ENCODE measurements around the gene PLEKHB2. TPM values are rescaled to one million over a fixed set of nuclear protein-coding genes. Genes with fewer than 3 reads are reported as not detected.

The PLEKHB2 gene
- total and polyA plus RNA-seq, 2 of the 8 experiments (the other 6 are each of a cell fraction or from before 2014, with no cell fraction given) = 42.4 to 54.8 TPM

GRCh38 chr2:131122496-131122895, 17.4 kb downstream of the PLEKHB2 start:
- DNase-seq (ENCODE audit: low read depth in 1 of 2, low spot score in 2 of 2) = no peak
- no peak overlapping the region for H2BK120ac ChIP-seq (replicated peaks; ENCODE audit: low read depth, low read length)
- no peak overlapping the region for H2BK20ac ChIP-seq (ENCODE audit: low read length)
- H2AFZ ChIP-seq (ENCODE audit: low read length) = no peak overlapping the region
- H3K14ac ChIP-seq (ENCODE audit: insufficient read length) = no peak overlapping the region
- no peak overlapping the region for H3K18ac ChIP-seq (ENCODE audit: extremely low read depth, low read length)
- H3K4me2 ChIP-seq (ENCODE audit: insufficient read depth in 1 of 2, low read depth in 2 of 2, low read length in 2 of 2) = no peak overlapping the region
- POLR2A ChIA-PET (ENCODE audit: partially characterized antibody) = interaction anchor here (0.9 to 1.7 kb wide), 2 partner anchors 29 to 76 kb away, joined by 3 read pairs; no protein-coding TSS in a partner anchor
- H4K5ac ChIP-seq (ENCODE audit: insufficient read length, low read depth, low read length) = no peak overlapping the region
- H4K8ac ChIP-seq (ENCODE audit: extremely low read depth, insufficient read depth, low read length) = no peak overlapping the region
- no peak overlapping the region for H2BK12ac ChIP-seq (ENCODE audit: low read depth, low read length)
- no peaks in the 10 kb centered on the region for H3K27me3 ChIP-seq (replicated peaks in 1 of 4; ENCODE audit: control insufficient read depth in 3 of 4, extremely low read depth in 1 of 4, insufficient read depth in 3 of 4, low read length in 3 of 4)
- H3K56ac ChIP-seq (replicated peaks; ENCODE audit: insufficient read length, low read depth, low read length) = no peak overlapping the region
- CTCF ChIA-PET (ENCODE audit: partially characterized antibody) = no interaction called here
- H3K9me3 ChIP-seq (ENCODE audit: insufficient read depth in 2 of 2, low read depth in 1 of 2, low read length in 1 of 2) = no peaks in the 10 kb centered on the region
- H4K20me1 ChIP-seq (replicated peaks in 1 of 2; ENCODE audit: control insufficient read depth in 1 of 2, insufficient read depth in 2 of 2, low read length in 2 of 2) = peaks cover 12 to 21% of the 10 kb centered on the region in 2 experiments
- H2BK5ac ChIP-seq (ENCODE audit: low read depth, low read length) = no peak overlapping the region
- FAIRE-seq = no peak
- H3K79me1 ChIP-seq (ENCODE audit: low read depth, low read length) = peaks cover 18% of the 10 kb centered on the region
- no peak overlapping the region for H4K91ac ChIP-seq (replicated peaks; ENCODE audit: insufficient read length, low read length)
- no peak for TF ChIP-seq CREB1 (IDR thresholded peaks at IDR 0.05)
- TF ChIP-seq HDAC6 (IDR thresholded peaks at IDR 0.05; ENCODE audit: low read depth, low read length) = no peak
- no peak for TF ChIP-seq SUZ12 (IDR thresholded peaks at IDR 0.05; ENCODE audit: low read length)
- no peak for TF ChIP-seq CBX8 (IDR thresholded peaks at IDR 0.05; ENCODE audit: borderline replicate concordance, low read depth, low read length)
- no peak overlapping the region for H2BK15ac ChIP-seq (ENCODE audit: low read length)
- H2AK5ac ChIP-seq (ENCODE audit: low read depth, low read length) = no peak overlapping the region
- H3K4me3 ChIP-seq (ENCODE audit: extremely low read depth in 1 of 4, insufficient read depth in 2 of 4, low read depth in 3 of 4, low read length in 4 of 4) = no peak overlapping the region
- 93% methylated on average over 4 of the region's 4 CpGs; no CpG with 5 or more reads in 1 of the 2 experiments for WGBS, 2 experiments (ENCODE audit: extremely low coverage in 1 of 2, insufficient coverage in 1 of 2, insufficient read length in 1 of 2, insufficient replicate concordance in 2 of 2, low coverage in 1 of 2, low lambda C conversion rate in 2 of 2, missing lambda C conversion rate in 1 of 2)
- H3K23me2 ChIP-seq (ENCODE audit: low read depth, low read length) = no peaks in the 10 kb centered on the region
- peaks cover 6 to 33% (median 11%) of the 10 kb centered on the region in 4 experiments; a peak in 6 of 8 replicates for H3K36me3 ChIP-seq (ENCODE audit: control insufficient read depth in 2 of 4, insufficient read depth in 4 of 4, low read length in 3 of 4)
- no peak overlapping the region for H3K9ac ChIP-seq (replicated peaks in 1 of 4; ENCODE audit: extremely low read depth in 1 of 4, low read depth in 3 of 4, low read length in 3 of 4)
- no peak overlapping the region for H3K27ac ChIP-seq (ENCODE audit: low read depth, low read length)
- H3K23ac ChIP-seq (ENCODE audit: insufficient read length) = no peak overlapping the region
- H3K4ac ChIP-seq (replicated peaks; ENCODE audit: insufficient read length, low read depth, low read length) = no peak overlapping the region
- H3K4me1 ChIP-seq (replicated peaks in 1 of 4; ENCODE audit: control insufficient read depth in 3 of 4, insufficient read depth in 4 of 4, low read length in 3 of 4) = no peaks in the 10 kb centered on the region
- H3K79me2 ChIP-seq (ENCODE audit: control insufficient read depth in 1 of 2, insufficient read depth in 2 of 2, low read length in 2 of 2) = peaks cover 11 to 52% of the 10 kb centered on the region in 2 experiments
